Right hindlimb (tissue), 1 donor: ENCODE data around the gene CDCA3.
A peak's percentile ranks its signal among the peaks of the same experiment; 100 is the strongest.
"Not testable (repeated sequence)": the region's sequence is repeated elsewhere in the genome, so short reads cannot be mapped to it uniquely, and the experiment has no call there.

Source experiments
- DNase-seq: peaks from one replicate; pipeline ENCODE4 v3.0.0-alpha.2; 2018

CDCA3 gene

GRCh38 chr12:6851153-6851920 is at the start of gene CDCA3:
TSS of gene CDCA3 (minus strand) at chr12:6851286. CDS start at chr12:6850952, 334 bp downstream.
- peak; percentile 96 for DNase-seq

- DNase-seq = peak; percentile 57
Measured at GRCh38 chr12:6899837-6900519, 48.9 kb upstream of the CDCA3 start.

GRCh38 chr12:6899427-6899826 is 48.3 kb upstream of the CDCA3 start:
- no peak for DNase-seq

- DNase-seq = no peak
Measured at GRCh38 chr12:6896846-6897435, 45.9 kb upstream of the CDCA3 start.

- DNase-seq = no peak
Measured at GRCh38 chr12:6894321-6894720, 43.2 kb upstream of the CDCA3 start.

GRCh38 chr12:6892683-6893082 is 41.6 kb upstream of the CDCA3 start:
- not testable (repeated sequence) for DNase-seq

- DNase-seq = no peak
Measured at GRCh38 chr12:6891646-6892001, 40.5 kb upstream of the CDCA3 start.

- peak; percentile 99 for DNase-seq
Measured at GRCh38 chr12:6890789-6891645, 39.9 kb upstream of the CDCA3 start.

- DNase-seq = not testable (repeated sequence)
Measured at GRCh38 chr12:6889775-6890573, 38.9 kb upstream of the CDCA3 start.

GRCh38 chr12:6888794-6889193 is 37.7 kb upstream of the CDCA3 start:
- DNase-seq = not testable (repeated sequence)

GRCh38 chr12:6888360-6888759 is 37.3 kb upstream of the CDCA3 start:
- DNase-seq = no peak

- DNase-seq = no peak
Measured at GRCh38 chr12:6887460-6887859, 36.4 kb upstream of the CDCA3 start.

GRCh38 chr12:6886206-6886999 is 35.3 kb upstream of the CDCA3 start:
- not testable (repeated sequence) for DNase-seq

- DNase-seq = no peak
Measured at GRCh38 chr12:6884539-6884938, 33.5 kb upstream of the CDCA3 start.

- no peak for DNase-seq
Measured at GRCh38 chr12:6883683-6884082, 32.6 kb upstream of the CDCA3 start.

- DNase-seq = no peak
Measured at GRCh38 chr12:6883252-6883651, 32.2 kb upstream of the CDCA3 start.

- not testable (repeated sequence) for DNase-seq
Measured at GRCh38 chr12:6879824-6880223, 28.7 kb upstream of the CDCA3 start.

GRCh38 chr12:6874015-6874368 is 22.9 kb upstream of the CDCA3 start:
- not testable (repeated sequence) for DNase-seq

GRCh38 chr12:6873094-6874014 is 22.3 kb upstream of the CDCA3 start, which contains the start of gene SPSB2:
TSS of gene SPSB2 (minus strand) at chr12:6873303. CDS start at chr12:6872901, 402 bp downstream.
- DNase-seq = peak; percentile 98
